ENCODE measurements around the gene FOXJ3. TPM values are rescaled to one million over a fixed set of nuclear protein-coding genes. Genes with fewer than 3 reads are reported as not detected.

The FOXJ3 gene
- total and polyA plus RNA-seq, 2 of the 4 experiments (the other 2 are of a cell fraction): 16.7 to 30.5 TPM

DNA sequence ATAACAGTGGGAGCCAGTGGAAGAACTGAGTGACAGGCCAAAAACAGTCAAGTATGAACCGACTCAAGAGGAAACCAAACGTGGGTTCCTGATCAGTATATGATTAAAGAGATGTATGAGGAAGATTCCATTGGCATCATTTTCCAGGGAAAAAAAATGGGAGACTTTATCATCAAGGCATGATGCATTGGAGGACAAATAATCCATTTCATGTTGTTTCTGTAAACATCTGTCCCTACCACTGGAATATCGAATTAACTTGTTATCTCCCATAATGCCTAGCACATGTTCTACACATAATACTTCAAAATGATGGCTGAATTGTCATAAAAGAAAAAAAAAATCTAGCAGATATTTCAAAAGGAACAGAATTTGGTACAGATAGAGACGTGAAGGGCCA is 13.3 kb downstream of the FOXJ3 start:
- no peaks in the 10 kb centered on the region for H3K27me3 ChIP-seq (ENCODE audit: control insufficient read depth, insufficient read depth, low read length)
- dilution Hi-C loops (cut with HindIII; ENCODE audit: low sequenced_read_pairs, unreplicated experiment): no loop called here
- H3K23ac ChIP-seq (ENCODE audit: low read depth, low read length): no peak overlapping the region
- peaks cover 80% of the 10 kb centered on the region for H4K20me1 ChIP-seq (ENCODE audit: insufficient read depth, low read length)
- H2AK9ac ChIP-seq (replicated peaks; ENCODE audit: low read depth, low read length, poor library complexity): no peak overlapping the region
- H3K4me1 ChIP-seq (ENCODE audit: control insufficient read depth, insufficient read depth, low read length): peaks cover 6% of the 10 kb centered on the region
- no peak overlapping the region for H4K8ac ChIP-seq (ENCODE audit: low read depth in 2 of 2, low read length in 2 of 2)
- TF ChIP-seq, protein P1, sequence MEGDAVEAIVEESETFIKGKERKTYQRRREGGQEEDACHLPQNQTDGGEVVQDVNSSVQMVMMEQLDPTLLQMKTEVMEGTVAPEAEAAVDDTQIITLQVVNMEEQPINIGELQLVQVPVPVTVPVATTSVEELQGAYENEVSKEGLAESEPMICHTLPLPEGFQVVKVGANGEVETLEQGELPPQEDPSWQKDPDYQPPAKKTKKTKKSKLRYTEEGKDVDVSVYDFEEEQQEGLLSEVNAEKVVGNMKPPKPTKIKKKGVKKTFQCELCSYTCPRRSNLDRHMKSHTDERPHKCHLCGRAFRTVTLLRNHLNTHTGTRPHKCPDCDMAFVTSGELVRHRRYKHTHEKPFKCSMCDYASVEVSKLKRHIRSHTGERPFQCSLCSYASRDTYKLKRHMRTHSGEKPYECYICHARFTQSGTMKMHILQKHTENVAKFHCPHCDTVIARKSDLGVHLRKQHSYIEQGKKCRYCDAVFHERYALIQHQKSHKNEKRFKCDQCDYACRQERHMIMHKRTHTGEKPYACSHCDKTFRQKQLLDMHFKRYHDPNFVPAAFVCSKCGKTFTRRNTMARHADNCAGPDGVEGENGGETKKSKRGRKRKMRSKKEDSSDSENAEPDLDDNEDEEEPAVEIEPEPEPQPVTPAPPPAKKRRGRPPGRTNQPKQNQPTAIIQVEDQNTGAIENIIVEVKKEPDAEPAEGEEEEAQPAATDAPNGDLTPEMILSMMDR (conservative IDR thresholded peaks at IDR 0.05; ENCODE audit: low read depth, low read length): no peak
- TF ChIP-seq POLR2A (IDR thresholded peaks at IDR 0.05; ENCODE audit: low read depth, low read length): no peak
- no peak for TF ChIP-seq NFE2L2 (IDR thresholded peaks at IDR 0.05; ENCODE audit: low read depth, low read length)
- TF ChIP-seq FOS (IDR thresholded peaks at IDR 0.05; ENCODE audit: low read depth, low read length): no peak
- TF ChIP-seq SMC3 (IDR thresholded peaks at IDR 0.05; ENCODE audit: low read depth, low read length): no peak
- TF ChIP-seq USF2 (IDR thresholded peaks at IDR 0.05; ENCODE audit: low read depth, low read length): no peak
- no peak for TF ChIP-seq RCOR1 (IDR thresholded peaks at IDR 0.05; ENCODE audit: insufficient replicate concordance, low read length)
- TF ChIP-seq MXI1 (IDR thresholded peaks at IDR 0.05; ENCODE audit: borderline replicate concordance, low read depth, low read length): no peak
- no peak for TF ChIP-seq RFX5 (IDR thresholded peaks at IDR 0.05; ENCODE audit: low read depth, low read length)
- TF ChIP-seq BHLHE40 (IDR thresholded peaks at IDR 0.05; ENCODE audit: low read depth, low read length): no peak
- no peak for TF ChIP-seq MAFK (IDR thresholded peaks at IDR 0.05; ENCODE audit: low read depth, low read length)
- BruUV-seq (replicated peaks): no TSS peak
- H4K91ac ChIP-seq (ENCODE audit: insufficient read depth, low read depth, low read length): no peak overlapping the region
- ChIA-PET CTCF (no interaction called here), POLR2A (ENCODE audit: unreplicated experiment) (no interaction called here)
- no peaks in the 10 kb centered on the region for H3K9me3 ChIP-seq (ENCODE audit: control insufficient read depth, insufficient read depth, low read length)
- no peak for DNase-seq
- H3K4me3 ChIP-seq (ENCODE audit: insufficient read depth, low read depth, low read length): no peak overlapping the region
- no peak overlapping the region for H3K4me2 ChIP-seq (ENCODE audit: low read depth, low read length)
- no peak overlapping the region for H3K56ac ChIP-seq (ENCODE audit: extremely low read depth, insufficient read depth, low read length)
- H3K9me1 ChIP-seq (ENCODE audit: insufficient read depth, low read length): peaks cover 8% of the 10 kb centered on the region
- H3K27ac ChIP-seq (ENCODE audit: insufficient read depth, low read length): no peak overlapping the region
- no peaks in the 10 kb centered on the region for H3K36me3 ChIP-seq (ENCODE audit: control insufficient read depth, insufficient read depth, low read length)
- no peak overlapping the region for H2BK5ac ChIP-seq (ENCODE audit: low read depth, low read length, poor library complexity, severe bottlenecking)
- H2BK120ac ChIP-seq (ENCODE audit: low read depth, low read length): no peak overlapping the region
- H2AK5ac ChIP-seq (ENCODE audit: low read depth, low read length): no peak overlapping the region
- intact Hi-C loops (cut with micrococcal nuclease): no loop called here
- no peak overlapping the region for H3K9ac ChIP-seq (ENCODE audit: low read depth, low read length)
- in situ Hi-C loops (cut with MboI; ENCODE audit: low sequenced_read_pairs): no loop called here
- H3K18ac ChIP-seq (ENCODE audit: low read depth, low read length): no peak overlapping the region
- WGBS, 2 experiments (ENCODE audit: extremely low coverage in 2 of 2, insufficient read length in 1 of 2): 60% methylated on average over 1 of the region's 4 CpGs; no CpG with 5 or more reads in 1 of the 2 experiments
- no peak overlapping the region for H3K14ac ChIP-seq (replicated peaks; ENCODE audit: low read depth, low read length)
- ATAC-seq (ENCODE audit: low read depth): no peak
- H2BK15ac ChIP-seq (ENCODE audit: low read depth, low read length): no peak overlapping the region
- H2BK20ac ChIP-seq (ENCODE audit: low read depth, low read length): no peak overlapping the region
- peaks cover 14 to 64% of the 10 kb centered on the region in 2 experiments for H3K79me1 ChIP-seq (ENCODE audit: low read depth in 1 of 2, low read length in 2 of 2)
- H2AFZ ChIP-seq (replicated peaks; ENCODE audit: low read length, poor library complexity): no peak overlapping the region
- H4K5ac ChIP-seq (ENCODE audit: low read depth, low read length): no peak overlapping the region
- H3K4ac ChIP-seq (ENCODE audit: low read depth, low read length): no peak overlapping the region

Data from IMR-90 (cell line).